ENCODE measurements around the gene ANKRD11.

The ANKRD11 gene

DNA sequence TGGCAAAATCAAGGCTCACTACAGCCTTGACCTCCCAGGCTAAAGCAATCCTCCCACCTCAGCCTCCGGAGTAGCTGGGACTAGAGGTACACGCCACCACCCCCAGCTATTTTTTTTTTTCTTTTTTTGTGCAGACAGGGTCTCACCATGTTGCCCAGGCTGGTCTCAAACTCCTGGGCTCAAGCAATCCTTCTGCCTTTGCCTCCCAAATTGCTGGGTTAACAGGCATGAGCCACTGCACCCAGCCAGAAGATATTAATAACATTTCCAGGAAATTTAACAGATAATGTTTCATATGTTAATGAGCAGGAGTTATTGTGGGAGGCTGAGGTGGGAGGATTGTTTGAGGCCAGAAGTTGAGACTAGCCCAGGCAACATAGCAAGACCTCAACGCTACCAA, 9.4 kb upstream of the ANKRD11 start:
- TF ChIP-seq ZFX (IDR thresholded peaks at IDR 0.05; ENCODE audit: borderline replicate concordance) = no peak
- TF ChIP-seq, protein P1, sequence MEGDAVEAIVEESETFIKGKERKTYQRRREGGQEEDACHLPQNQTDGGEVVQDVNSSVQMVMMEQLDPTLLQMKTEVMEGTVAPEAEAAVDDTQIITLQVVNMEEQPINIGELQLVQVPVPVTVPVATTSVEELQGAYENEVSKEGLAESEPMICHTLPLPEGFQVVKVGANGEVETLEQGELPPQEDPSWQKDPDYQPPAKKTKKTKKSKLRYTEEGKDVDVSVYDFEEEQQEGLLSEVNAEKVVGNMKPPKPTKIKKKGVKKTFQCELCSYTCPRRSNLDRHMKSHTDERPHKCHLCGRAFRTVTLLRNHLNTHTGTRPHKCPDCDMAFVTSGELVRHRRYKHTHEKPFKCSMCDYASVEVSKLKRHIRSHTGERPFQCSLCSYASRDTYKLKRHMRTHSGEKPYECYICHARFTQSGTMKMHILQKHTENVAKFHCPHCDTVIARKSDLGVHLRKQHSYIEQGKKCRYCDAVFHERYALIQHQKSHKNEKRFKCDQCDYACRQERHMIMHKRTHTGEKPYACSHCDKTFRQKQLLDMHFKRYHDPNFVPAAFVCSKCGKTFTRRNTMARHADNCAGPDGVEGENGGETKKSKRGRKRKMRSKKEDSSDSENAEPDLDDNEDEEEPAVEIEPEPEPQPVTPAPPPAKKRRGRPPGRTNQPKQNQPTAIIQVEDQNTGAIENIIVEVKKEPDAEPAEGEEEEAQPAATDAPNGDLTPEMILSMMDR (IDR thresholded peaks at IDR 0.05) = no peak
- H3K27ac ChIP-seq = no peak overlapping the region

DNA sequence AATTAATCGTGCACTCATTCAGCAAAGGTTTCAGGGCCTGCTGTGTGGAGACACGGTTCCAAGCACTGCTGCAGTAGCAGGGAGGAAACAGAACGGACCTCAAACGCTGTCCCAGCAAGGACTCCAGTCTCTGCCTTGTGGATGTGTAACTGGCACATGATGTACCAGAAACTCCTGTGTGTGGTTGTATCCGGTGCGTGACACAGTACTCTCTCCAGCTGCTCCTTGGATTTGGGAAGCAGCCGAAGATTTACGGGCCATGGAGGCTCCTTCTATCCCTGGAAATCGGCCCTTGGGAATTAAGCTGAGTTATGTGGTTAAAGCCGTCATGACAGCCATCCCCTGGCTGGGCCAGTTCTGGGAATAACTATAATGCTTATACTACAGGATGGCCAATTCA, 8.5 kb upstream of the ANKRD11 start:
- TF ChIP-seq, protein P1 (IDR thresholded peaks at IDR 0.05) = no peak
- TF ChIP-seq ZFX (IDR thresholded peaks at IDR 0.05; ENCODE audit: borderline replicate concordance) = no peak
- no peak overlapping the region for H3K27ac ChIP-seq

DNA sequence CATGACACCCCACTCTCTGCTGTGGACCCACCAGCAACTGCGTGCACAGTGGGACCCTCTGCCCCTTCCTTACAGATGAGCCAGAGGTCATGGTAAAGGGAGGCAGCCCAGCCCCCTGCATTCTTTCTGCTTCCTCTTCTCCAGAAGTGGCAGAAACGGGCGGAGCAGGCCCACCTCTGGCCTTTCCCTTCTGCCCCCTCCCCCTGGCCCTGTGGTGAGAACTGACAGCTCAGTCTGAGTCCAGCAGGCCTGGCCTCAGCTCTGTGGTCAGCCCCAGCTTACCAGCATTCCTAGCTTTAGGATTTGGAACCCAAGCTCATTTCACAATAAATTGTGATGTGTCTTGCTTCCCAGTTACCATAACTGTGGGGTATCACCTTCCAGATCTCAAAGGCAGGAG, 4.8 kb upstream of the ANKRD11 start:
- TF ChIP-seq, protein P1 (IDR thresholded peaks at IDR 0.05) = no peak
- no peak for TF ChIP-seq ZFX (IDR thresholded peaks at IDR 0.05; ENCODE audit: borderline replicate concordance)
- no peak overlapping the region for H3K27ac ChIP-seq

DNA sequence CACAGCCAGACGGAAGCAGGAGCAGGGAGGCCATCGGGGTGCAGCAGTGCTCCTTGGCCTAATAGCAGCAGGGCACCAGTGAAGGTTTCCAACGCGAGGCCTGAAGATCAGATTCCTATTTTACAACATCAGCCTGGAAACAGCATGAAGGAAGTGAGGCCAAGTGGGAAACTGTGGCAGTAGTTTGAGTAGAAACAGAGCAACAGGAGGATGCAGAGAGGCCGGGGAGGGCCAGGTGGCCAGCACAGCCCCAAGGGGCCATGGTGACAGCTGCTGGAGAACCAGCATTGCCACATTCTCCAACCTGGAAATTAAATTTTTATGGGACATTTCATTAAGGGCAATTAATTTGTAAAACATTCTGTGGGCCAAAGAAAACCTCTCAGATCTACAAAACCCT, 3.4 kb upstream of the ANKRD11 start:
- no peak overlapping the region for H3K27ac ChIP-seq
- TF ChIP-seq, protein P1 (IDR thresholded peaks at IDR 0.05) = no peak
- no peak for TF ChIP-seq ZFX (IDR thresholded peaks at IDR 0.05; ENCODE audit: borderline replicate concordance)

DNA sequence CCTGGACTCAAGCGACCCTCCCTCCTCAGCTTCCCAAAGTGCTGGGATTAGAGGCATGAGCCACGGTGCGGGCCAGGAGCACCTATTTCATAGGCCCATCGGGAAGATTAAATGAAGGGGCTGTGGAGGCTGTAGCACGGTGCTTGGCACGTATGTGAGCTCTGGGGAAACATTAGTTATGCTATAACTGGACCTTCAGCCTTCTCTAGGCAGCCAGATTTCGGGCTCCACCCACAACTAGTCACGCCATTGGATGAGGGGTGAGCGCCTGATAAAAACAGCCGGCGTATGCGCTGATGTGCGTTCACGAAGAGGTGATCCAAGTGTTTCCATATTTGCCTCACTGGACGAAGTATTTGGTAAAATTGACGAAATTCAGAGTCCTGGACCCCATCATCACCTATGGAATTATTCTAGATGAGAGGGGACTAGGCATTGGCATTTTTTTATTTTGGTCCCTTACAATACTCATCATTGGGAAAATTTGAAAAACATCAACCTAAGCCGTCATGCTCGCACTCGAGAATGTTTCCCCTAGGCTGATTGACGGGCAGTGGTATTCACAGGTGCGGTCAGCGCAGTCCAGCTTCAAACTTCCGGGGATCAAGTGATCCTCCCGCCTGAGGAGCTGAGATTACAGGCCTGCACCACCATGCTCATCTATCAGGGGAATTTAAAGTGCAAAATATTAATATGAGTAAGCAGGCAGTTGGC, 1.8 kb upstream of the ANKRD11 start:
- TF ChIP-seq, protein P1 (IDR thresholded peaks at IDR 0.05) = no peak
- no peak for TF ChIP-seq ZFX (IDR thresholded peaks at IDR 0.05; ENCODE audit: borderline replicate concordance)
- no peak overlapping the region for H3K27ac ChIP-seq

DNA sequence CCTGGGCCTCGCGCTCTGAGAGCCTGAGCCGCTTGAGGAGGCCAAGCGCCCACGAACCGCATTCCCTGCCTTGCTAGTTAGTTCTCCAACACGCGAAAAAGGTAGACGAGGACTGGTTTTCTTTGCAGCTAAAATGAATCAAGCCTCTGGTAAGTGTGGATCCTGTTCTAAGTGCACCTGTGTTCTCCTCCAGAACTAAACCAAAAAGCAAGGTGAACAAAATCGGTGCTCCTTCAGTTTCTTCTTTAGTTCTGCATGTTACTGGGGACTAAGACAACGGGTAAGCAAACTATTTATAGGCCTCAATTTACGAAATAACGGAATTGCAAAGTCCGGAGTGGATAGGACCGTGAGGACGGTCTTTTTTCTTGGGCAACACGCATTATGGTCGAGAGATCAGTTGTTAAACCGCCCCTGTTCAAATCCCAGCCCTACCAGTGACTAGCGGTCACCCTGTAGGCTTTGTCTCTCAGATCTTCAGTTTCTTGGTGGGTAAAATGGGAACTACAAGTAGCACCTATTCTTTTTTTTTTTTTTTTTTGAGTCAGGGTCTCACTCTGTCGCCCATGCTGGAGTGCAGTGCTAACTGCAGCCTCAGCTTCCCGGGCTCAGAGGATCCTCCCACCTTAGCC, 993 bp upstream of the ANKRD11 start:
- H3K27ac ChIP-seq = peak overlapping the region; percentile 88
- TF ChIP-seq ZFX (IDR thresholded peaks at IDR 0.05; ENCODE audit: borderline replicate concordance) = no peak
- TF ChIP-seq, protein P1 (IDR thresholded peaks at IDR 0.05) = no peak; the same call in 1 of the 2 replicates

DNA sequence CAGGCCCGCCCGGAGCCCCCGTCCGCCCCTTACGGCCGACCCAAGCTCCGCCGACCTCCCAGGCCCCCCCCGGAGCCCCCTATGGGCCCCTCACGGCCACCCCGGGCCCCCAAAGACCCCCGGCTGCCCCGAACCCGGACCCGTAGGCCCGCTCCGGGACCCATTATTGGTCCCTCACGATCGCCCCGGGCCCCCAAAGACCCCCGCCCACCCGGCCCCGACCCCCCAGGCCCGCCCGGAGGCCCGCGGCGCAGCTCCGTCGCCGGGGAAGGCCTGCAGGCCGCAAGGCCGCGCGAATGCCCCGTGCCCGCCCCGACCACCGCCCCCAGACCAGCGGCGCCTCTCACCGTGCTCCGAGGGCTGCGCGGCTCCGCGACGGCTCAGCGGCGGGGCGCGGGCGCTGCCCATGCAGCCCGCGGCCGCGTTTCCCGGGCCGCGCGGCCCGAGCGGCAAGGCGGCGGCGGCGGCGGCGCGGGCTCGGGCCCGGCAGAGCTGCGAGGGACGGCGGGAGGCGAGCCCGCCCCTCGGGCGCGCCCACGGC, 393 bp downstream of the ANKRD11 start:
- TF ChIP-seq, protein P1 (IDR thresholded peaks at IDR 0.05) = no peak
- TF ChIP-seq ZFX (IDR thresholded peaks at IDR 0.05; ENCODE audit: borderline replicate concordance) = no peak
- H3K27ac ChIP-seq = peak overlapping the region; percentile 88

Measured in 22Rv1 (cell line).